NCI-H748 (cell line): Measurements from ENCODE around the gene MEGF11.

Experiments
- DNase-seq: peaks from one replicate; lab custom pipeline; 2025; ENCODE audit not compliant: unreplicated experiment; lab: John Stamatoyannopoulos, UW

Gene MEGF11

DNA sequence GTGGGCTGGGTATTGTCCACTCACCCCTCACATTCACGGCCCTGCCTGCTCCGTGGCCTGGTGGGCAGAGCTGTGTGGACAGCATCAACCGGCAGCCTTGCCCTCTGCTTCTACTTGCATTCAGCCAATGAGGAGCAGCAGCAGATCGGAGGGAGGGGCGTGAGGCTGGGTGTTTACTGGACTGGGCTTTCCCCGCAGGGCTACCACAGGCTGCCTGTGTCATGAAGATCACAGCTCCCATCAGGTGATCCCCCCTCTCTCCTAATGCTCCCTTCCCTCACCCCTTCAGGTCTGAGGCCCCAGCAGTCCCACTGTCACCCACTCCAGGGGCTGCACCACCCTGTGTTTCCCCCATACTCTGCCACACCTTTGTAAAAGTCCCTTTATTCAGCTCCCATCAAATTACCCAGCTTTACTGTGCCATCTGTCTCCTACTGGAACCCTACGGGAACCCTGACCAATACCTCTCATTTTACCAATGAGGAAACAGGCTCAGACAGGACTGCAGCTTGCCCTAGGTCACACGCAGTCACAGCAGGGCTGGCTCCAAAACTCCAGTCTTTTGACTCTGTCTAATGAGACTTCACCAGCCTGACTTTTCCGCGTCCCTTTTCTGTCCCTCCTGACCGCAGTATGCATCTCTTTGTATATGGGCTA, 81.1 kb downstream of the MEGF11 start:
- DNase-seq: no peak

DNA sequence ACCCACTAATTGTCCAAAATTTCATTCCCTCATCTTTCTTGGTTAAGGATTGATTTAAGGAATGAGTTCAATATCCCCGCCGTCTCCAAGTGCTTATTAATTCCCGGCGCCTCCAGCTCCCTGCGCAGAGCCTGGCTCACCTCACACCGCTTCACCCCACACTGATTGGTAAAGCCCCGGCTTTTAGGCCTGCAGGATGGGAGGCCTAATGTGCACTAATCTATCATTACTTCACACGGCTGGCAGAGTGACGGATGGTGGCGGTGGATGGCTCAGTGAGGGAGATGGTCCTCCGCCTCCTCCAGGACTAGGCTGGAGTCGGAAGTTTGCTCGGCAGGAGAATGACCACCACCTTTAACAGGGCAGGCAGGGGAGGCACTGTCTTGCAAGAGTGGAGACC, 81.7 kb downstream of the MEGF11 start:
- no peak for DNase-seq

DNA sequence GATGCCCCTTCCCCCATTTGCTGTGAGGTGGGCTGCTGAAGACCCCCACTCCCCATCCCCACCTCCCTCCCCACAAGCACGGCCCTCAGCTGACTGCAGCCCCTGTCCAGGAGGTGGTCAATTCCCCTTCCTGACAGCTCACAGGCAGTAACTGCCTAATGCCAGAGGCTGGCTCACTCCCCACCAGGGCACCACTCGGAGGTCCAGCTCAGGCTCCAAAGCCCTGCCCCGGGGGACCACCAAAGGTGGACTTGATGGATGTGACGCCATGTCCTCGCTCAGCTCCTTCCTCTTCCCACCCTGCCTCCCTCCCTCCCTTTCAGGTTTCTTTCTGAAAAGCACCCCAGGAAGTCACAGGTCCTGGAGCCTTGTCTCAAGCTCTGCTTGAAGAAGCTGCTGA, 82.8 kb downstream of the MEGF11 start:
- no peak for DNase-seq

DNA sequence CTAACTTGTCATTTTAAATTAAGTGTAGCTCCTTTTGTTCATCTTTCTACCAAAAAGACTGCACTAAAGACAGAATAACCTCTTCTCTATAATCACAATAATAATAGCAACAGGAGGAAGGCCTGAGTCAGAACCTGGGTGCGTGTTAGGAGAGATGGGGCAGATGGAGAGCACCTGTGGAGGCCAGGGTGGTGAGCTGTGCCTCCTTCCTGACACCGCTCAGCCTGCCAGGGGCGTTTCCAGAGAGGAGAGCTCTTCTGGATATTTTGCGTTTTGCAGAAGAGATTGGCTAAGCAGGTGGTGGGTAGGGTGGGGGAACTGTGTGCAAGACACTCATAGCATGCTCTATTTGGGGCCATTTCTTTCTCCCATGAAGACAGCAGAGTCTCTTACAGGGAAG, 83.5 kb downstream of the MEGF11 start:
- no peak for DNase-seq

DNA sequence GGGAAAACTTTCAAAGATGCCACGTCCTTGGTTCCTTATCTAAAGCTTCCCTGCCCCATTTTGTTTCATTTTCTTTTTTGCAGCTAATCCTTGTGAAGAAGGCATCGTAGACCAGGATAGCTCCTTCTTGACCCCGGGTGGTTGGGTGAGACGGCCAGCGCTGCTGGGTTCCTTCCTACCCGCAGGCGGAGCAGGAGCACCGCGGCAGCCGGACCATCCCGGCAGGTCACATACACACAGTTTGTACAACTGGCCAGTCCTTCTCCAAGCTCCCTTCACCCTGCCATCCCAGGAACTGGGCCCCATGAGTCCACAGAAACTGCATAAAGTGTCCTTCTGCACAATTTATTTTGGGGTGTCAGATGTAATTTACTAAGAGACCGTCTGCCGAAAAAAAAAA, 83.9 kb downstream of the MEGF11 start:
- no peak for DNase-seq

DNA sequence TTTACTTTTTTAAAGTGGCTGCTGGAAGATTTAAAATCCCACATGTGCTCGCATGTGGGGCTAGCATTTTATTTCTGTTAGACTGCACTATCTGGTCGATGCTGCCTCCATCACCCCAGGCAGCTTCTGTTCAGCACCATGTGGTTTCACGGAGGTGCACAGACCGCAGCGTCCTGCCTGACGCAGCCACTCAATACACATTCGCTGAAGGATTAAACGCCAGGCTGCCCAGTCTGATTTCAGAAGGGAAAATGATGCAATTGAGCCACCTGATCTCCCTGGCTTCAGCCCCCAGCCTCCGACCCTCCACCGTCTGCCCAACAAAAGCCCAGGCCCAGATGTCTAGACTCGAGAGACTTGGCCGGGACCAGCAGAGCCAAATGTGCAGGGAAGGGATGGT, 84.5 kb downstream of the MEGF11 start:
- DNase-seq: no peak

DNA sequence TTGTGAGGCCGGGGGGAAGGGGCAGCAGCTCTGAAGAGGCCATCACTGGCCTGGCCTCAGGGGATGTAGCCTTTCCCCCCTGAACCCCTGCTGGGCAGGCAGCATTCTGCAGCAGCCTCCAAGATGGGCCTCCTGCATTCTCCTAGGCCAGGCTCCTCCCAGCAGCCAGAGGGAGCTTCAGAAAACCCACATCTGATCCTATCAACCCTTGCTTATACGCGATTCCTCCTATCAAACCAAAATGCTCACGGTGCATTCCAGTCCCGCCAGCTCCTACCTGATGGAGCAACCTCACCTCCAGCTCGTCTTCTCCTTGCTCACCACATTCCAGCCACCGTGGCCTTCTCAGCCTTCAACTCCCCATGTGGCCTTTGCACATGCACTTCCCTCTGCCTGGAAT, 85.7 kb downstream of the MEGF11 start:
- DNase-seq: no peak

DNA sequence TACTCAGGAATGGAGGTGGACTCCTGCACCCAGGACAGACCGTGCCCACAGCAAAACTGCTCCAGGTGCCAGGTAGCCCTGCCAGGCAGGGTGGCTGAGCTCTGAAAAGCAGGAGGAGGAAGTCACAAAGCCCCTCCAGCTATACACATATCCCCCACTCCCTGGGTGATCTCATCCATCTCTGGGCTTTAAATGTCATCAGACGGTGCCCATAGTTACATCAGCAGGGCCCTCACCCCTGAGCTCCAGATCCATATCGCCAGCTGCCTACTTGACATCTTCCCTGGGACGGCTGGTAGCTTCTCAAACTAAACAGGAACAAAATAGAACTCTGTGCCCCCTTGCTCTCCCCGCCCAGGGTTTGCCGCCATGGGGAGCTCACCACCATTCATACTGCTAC, 87.7 kb downstream of the MEGF11 start:
- DNase-seq: no peak

DNA sequence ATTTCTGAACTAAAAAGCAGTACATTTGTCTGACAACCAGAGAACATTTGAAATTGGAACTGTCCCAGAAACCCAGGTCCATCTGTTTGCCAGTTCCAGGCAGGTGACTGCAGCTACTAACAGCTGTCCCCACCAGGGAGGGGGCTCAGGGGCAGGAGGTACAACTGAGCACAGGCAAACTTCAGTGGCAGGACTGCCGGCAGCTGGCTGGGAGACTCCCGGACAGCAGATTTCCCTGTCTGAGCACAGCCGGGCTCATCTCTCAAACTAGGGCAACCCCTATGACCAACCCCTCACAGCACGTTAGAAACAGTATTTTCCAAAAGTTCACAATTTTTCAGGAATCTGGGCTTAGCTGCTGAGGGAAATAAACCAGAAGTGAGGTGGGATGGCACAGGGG, 88.8 kb downstream of the MEGF11 start:
- no peak for DNase-seq

DNA sequence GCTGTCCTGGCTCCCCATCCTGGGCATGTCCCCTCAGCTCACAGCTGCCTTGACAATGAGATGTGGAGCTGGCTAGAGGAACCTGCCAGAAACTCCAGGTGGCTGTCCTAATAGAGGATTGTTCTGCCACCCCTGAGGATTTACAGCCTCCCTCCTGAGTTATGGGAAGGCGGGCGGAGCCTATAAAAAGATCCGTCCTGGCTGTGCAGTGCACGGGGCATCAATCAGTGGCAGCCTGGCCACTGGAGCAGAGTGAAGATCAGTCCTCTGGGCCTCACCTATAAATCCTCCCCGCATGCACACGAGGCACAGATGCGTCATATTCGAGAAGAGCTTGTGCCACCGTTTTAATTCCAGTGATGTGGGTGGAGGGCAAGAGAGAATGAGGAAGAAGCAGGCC, 90.0 kb downstream of the MEGF11 start:
- DNase-seq: no peak

DNA sequence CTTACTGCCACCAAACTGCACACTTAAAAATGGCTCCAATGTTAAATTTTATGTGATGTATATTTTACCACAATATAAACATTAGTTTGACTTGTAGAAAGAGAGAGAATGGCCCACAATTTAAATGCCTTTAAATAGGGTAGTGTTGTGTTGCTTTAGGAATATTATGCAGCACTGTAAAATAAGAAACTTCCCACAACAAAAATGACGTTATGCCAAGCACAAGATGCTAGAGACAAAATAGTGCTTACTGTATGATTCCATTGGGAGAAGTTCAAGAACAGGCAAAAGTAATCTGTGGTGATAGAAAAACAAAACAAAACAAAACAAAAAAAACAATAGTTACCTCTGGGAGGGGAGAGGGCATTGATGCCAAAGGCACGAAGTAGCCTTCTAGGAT, 91.3 kb downstream of the MEGF11 start:
- DNase-seq: no peak

DNA sequence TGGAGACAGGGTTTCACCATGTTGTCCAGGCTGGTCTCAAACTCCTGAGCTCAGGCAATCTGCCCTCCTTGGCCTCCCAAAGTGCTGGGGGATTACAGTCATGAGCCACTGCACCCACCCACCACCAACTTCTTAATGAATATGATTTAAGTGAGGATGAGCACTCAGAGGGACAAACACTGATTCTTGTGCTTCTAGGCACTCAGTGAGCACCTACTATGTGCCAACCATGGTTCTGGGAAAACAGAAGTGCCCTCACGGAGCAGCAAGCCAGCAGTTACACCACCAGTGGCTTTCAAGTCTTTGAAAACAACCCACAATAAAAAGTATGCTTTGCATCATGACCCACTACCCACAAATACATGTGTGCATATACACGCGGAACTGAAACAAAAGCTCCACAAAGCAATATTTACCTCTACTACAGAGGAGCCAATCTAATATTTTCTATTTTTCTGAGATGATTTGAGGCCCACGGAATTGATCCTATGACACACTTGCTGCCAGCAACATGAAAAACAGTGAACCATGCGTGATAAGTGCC, 91.9 kb downstream of the MEGF11 start:
- DNase-seq: no peak

DNA sequence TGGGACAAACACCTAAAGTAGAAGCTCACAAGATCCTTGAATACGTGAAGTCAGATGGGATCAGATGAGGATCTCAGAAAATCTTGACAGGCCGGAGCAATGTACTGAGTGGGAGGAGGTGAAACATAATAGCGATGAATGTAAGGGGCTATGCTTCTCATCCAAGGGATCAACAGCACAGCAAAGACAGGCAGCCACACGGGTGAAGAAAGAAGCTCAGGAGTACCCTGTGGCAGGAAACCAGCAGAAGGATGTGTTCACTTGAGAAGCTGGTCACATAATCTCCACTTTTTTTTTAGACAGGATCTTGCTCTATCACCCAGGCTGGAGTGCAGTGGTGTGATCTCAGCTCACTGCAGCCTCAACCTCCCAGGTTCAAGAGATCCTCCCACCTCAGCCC, 92.4 kb downstream of the MEGF11 start:
- no peak for DNase-seq

DNA sequence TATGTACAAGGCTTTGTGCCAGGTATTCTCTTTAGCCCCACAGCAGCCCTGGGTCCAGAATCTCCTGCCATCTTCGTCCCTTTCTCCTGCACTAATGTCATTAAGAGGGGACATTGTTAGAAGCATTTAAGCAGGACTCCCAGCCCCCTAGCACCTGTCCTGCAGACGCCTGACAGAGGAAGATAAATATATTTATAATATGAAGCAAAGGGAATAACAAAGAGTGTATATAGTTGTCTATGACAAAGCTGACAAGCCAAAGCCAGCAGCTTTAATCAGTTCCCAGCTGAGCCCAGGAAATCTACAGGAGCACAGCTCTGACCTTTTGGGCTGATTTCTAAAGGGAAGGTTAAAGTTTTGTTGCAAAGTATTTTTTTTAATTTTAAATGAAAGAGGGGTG, 96.0 kb downstream of the MEGF11 start:
- peak; percentile 35 for DNase-seq

DNA sequence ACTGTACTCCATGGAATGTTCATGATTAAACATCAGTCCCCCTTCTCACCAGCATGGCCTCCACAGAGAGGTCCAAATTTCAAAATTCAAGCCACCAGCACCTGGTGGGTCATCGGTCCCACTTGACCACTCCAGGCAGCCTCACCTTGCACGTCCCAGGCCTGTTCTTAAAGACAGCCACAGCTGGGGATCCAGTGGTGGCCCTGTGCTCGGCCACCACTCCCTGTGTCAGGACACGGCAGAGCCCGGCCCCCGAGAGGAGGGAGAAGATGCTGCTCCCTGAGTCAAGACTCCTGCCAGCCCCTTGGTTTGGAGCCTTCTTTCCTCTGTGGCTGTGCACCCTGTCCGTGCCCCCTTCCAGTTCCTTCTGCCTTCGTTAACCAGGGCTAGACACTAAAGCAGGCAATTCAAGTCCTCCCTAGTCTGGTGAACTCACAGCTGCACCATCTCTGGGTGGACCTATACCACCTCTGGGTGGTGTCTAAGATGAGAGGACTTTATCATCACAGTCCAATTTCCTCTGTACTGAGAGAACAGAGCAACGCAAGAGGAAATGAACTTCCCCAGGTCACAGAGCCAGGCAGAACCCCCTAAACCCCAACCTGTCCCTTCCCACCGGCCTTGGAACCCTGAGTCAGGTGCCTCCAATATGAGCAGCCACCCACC, 97.1 kb downstream of the MEGF11 start:
- DNase-seq: no peak

DNA sequence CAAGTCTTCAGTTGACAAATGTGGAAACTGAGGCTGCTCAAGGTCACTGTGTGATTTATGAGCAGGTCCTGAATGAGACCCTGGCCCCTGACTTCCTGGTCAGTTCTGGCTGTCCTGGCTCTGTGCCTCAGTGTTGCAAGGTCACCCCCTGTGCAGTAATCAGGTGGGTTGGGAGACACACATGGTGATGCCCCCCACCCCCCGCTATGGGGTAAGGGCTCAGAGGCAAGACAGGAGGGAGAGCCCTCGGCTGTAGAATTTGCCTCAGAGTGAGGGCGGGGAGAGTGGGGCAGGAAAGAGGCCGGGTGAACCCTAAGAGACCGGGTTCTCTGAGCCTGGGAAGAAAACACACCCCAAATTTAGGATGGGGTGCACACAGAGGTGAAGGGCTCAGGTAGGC, 98.5 kb downstream of the MEGF11 start:
- DNase-seq: no peak

DNA sequence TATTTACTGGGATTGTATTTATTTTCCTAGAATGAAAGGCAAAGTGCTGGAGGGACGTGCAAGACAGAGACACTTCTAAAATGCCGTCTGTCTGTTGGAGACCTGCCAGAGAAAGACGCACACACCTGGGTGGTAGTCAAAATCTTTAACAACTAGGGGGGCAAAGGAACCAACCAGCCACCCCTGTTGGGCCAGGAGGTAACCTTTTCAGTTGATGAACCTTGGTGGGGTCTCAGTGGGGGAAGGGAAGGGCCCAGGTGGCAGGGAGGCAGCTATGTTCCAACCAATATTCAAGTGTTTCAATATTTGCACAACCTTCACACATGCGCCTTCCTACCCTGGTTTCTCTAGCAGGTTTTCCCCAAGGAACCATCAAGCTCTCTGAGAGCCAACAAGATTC, 99.0 kb downstream of the MEGF11 start:
- peak; percentile 84 for DNase-seq

DNA sequence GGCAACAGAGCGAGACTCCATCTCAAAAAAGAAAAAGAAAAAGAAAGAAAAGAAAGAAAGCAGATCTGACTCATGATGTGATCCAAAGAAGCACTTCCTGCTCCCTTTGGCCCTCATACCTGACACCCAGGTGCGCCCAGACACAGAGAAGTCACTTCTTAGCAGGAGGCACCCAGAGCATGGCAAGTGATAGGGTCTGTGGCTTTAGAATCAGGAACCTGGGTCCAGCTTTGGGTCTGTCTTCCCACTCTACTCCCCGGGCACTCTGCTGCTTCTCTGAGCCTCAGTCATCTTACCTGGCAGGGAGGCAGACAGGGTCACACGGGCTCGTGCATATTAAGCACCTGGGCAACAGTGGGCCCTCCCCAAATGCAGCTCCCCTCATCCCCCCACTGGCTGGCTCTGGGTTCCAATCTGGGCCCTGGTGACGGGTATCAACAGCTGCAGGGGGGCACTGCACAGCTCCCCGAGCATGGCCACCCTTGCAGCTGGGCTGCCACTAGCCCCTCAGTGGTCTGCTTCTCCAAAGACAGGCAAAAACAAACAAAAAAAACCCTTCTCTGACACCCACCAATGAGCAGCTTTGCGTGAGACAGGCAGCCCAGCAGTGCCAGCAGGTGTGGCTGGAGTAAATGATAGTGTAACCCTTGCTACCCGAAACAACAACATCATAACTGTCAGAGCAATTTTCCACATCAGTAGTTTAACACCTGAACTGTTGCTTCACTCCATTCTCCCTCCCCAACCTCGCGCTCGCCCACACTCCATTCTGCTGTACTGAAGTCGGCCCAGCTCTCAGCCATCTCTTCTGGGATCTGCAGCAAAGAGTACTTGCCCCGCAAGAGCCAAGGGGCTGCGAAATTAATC, 99.8 kb downstream of the MEGF11 start:
- peak; percentile 97 for DNase-seq

DNA sequence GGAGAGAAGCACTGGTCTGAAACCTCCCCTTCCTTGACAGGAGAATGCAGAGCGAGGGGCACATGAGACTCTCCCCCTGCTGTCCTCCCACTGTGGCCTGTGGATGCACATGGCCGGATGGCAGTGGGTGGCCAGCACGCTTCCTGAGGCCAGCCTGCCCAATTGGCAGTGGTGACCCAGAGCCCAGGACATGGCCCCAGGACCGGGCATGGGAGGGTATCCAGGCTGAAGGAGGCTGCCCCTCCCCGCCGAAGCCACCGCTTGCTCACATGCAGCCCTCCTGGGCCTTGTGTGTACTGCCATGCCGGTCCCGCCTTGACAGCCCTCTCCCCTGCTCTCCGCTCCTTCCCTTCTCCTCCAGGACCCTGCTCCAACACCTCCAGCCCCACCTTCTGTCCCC, 100.9 kb downstream of the MEGF11 start:
- DNase-seq: no peak

DNA sequence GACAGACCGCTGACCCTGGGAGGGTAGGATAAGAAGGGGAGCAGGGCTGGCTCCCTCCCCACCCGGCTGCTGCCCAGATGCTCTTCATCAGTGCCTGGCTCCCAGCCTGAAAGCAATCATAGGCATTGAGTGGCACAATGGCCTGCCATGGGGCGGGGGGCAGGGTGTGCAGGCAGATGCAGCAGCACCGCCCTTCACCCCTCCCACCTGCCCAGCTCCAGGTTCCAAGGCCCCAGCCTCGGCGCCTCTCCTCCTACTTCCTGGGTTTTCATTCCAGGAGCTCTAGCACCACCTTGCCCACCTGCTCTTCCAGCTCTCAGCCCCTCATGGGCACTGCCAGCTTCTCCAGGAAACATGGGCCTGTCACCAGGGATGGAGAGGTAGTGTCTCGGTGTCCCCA, 101.7 kb downstream of the MEGF11 start:
- peak; percentile 88 for DNase-seq

DNA sequence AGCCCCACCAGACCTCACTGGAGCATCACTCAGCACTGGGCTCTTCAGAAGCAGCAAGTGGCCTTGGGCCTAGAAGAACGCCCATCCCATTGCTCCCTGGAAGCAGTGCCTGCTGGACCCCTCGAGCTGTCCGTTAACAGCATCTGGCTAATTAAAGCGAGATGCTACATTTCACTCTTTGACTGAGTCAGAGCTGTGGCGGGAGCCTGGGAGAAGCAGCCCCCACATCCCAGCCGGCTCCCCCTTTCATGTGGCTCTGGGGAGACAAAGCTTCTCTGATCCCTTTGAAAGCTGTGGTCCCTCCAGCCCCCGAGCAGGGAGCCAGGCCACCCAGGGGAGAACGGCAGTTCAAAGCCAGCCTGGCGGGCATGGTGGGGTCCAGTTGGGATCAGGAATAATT, 103.7 kb downstream of the MEGF11 start:
- no peak for DNase-seq

DNA sequence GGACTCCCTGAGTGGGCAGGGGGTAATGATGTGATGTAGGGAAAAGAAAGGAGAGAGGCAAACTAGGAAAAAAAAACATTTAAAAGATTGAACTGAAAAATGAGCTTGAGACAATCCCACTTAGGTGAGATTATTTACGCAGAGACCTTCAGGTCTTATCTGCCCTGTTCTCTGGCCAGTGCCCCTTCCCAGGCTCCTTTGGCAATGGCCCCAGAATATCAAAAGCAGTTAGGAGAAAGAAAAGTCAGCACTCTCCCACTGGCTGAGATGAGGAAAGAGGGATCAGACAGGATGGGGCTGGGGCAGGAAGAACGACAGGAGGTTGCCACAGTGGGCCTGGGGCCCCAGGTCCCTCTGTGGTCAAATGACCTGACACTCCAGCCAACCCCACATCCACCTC, 105.4 kb downstream of the MEGF11 start:
- no peak for DNase-seq
